ENCODE data around the gene AFAP1. TPM values are rescaled to one million over a fixed set of nuclear protein-coding genes. Genes with fewer than 3 reads are reported as not detected.

AFAP1 gene
- total RNA-seq, 5 donors from 2014 or later (not counting 1 experiment from before 2014, with no cell fraction given) = 4.8 to 34.8 (median 20.3) TPM

DNA sequence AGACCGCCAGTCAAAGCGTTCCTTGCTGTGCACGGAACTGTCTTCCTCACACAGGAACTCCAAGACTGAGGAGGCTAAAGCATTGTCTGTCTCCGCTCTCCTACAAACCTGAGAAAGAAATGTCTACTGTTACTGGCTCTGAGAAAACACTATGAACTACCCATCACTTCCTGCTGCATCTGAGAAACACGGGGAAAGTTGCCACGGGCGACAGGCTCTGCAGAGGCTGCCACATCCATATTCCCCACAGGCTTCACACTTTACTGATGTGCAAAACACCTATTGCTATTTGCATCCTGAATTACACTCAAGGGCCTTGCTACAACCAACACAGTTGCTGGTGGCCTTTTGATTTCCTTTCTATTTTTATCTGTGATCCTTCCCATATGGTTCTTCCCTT is 59.0 kb downstream of the AFAP1 start:
- H3K27ac Mint-ChIP-seq = no peak overlapping the region
- H3K9me3 Mint-ChIP-seq = no peaks in the 10 kb centered on the region
- no peaks in the 10 kb centered on the region for H3K9me3 ChIP-seq
- 50% methylated on average over 7 of the region's 7 CpGs for WGBS (ENCODE audit: insufficient coverage)
- H3K27ac ChIP-seq (ENCODE audit: low read length) = no peak overlapping the region
- H3K36me3 Mint-ChIP-seq = peaks cover 4% of the 10 kb centered on the region
- DNase-seq (no peak), ATAC-seq (replicated peaks in 1 of 4) (no peak)
- H3K4me1 ChIP-seq (ENCODE audit: control insufficient read depth in 1 of 2, extremely low read depth in 1 of 2, insufficient read depth in 2 of 2, low read length in 2 of 2) = peaks cover 0 to 25% of the 10 kb centered on the region in 2 experiments
- ChIA-PET POLR2A (no interaction called here), CTCF (no interaction called here)
- H3K27me3 ChIP-seq (replicated peaks in 1 of 2; ENCODE audit: control insufficient read depth in 2 of 2, extremely low read depth in 1 of 2, insufficient read depth in 2 of 2, low read length in 1 of 2) = no peaks in the 10 kb centered on the region
- H3K27me3 Mint-ChIP-seq = no peaks in the 10 kb centered on the region
- H3K4me3 ChIP-seq (ENCODE audit: control insufficient read depth in 1 of 2, extremely low read depth in 1 of 2, low read length in 1 of 2) = no peak overlapping the region
- no peak overlapping the region for H3K4me3 Mint-ChIP-seq
- no peaks in the 10 kb centered on the region for H3K36me3 ChIP-seq (ENCODE audit: control insufficient read depth in 2 of 2, extremely low read depth in 1 of 2, insufficient read depth in 1 of 2, low read length in 1 of 2)
- peaks cover 20 to 67% (median 37%) of the 10 kb centered on the region in 3 donors for H3K4me1 Mint-ChIP-seq

DNA sequence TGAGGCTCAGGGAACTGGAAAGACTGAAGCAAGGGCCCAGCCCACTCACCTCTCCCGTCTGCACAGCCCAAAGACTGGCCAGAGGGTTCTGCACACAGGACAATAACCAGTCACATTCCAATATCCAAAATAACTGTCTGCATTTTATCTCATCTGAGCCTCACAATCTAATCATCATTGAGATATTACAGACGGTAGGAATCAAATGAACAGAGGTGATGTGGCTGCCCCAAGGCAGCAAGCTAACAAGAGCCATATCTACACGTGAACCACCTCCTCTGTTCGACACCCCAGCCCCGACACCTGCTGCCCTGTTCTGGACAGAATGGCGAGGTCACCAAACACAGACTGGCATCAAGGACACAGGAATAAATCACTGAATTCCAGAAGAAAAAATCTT is 60.5 kb downstream of the AFAP1 start:
- Mint-ChIP-seq H3K36me3 (no peaks in the 10 kb centered on the region), H3K27me3 (no peaks in the 10 kb centered on the region), H3K4me3 (no peak overlapping the region), H3K4me1 (peaks cover 20 to 71% (median 39%) of the 10 kb centered on the region in 3 donors), H3K9me3 (no peaks in the 10 kb centered on the region), H3K27ac (no peak overlapping the region)
- ChIA-PET CTCF (no interaction called here), POLR2A (no interaction called here)
- Histone ChIP-seq H3K4me3 (ENCODE audit: control insufficient read depth in 1 of 2, extremely low read depth in 1 of 2, low read length in 1 of 2) (no peak overlapping the region), H3K27ac (ENCODE audit: low read length) (no peak overlapping the region), H3K9me3 (no peaks in the 10 kb centered on the region), H3K4me1 (ENCODE audit: control insufficient read depth in 1 of 2, extremely low read depth in 1 of 2, insufficient read depth in 2 of 2, low read length in 2 of 2) (peaks cover 0 to 27% of the 10 kb centered on the region in 2 experiments), H3K36me3 (ENCODE audit: control insufficient read depth in 2 of 2, extremely low read depth in 1 of 2, insufficient read depth in 1 of 2, low read length in 1 of 2) (no peaks in the 10 kb centered on the region), H3K27me3 (replicated peaks in 1 of 2; ENCODE audit: control insufficient read depth in 2 of 2, extremely low read depth in 1 of 2, insufficient read depth in 2 of 2, low read length in 1 of 2) (no peaks in the 10 kb centered on the region)
- no peak for ATAC-seq (replicated peaks in 1 of 4)
- DNase-seq = no peak
- 84% methylated on average over 6 of the region's 6 CpGs for WGBS (ENCODE audit: insufficient coverage)

DNA sequence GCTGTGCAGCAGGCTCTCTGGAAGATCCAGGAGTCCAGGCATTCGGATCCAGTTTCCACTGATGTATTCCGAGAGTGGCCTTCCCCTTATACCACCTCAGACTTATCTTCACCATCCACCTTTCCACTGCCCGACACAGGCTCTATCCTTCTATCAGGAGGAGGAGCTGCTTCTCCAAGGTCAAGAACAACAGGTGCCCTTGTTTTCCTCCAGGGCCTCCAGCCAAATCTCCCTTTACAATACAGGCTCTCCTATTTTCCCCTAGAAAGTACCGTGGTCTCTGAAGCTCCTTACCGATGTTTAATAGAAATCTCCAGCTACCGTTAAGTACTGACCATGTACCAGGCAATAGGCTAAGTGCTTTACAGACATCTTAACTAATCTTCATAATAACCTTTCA is 61.3 kb downstream of the AFAP1 start:
- no peak overlapping the region for H3K27ac ChIP-seq (ENCODE audit: low read length)
- H3K9me3 ChIP-seq = no peaks in the 10 kb centered on the region
- H3K4me1 Mint-ChIP-seq = peaks cover 20 to 73% (median 41%) of the 10 kb centered on the region in 3 donors
- ChIA-PET POLR2A (no interaction called here), CTCF (interaction anchor here in 1 of 2 donors (2.2 kb wide), 1 partner anchor 34 kb away, joined by 7 read pairs; no protein-coding TSS in a partner anchor)
- no peak overlapping the region for H3K4me3 Mint-ChIP-seq
- peaks cover 0 to 27% of the 10 kb centered on the region in 2 experiments for H3K4me1 ChIP-seq (ENCODE audit: control insufficient read depth in 1 of 2, extremely low read depth in 1 of 2, insufficient read depth in 2 of 2, low read length in 2 of 2)
- H3K36me3 Mint-ChIP-seq = no peaks in the 10 kb centered on the region
- no peak for ATAC-seq (replicated peaks in 1 of 4)
- no peaks in the 10 kb centered on the region for H3K27me3 Mint-ChIP-seq
- no peaks in the 10 kb centered on the region for H3K9me3 Mint-ChIP-seq
- no peak for DNase-seq
- no peaks in the 10 kb centered on the region for H3K27me3 ChIP-seq (replicated peaks in 1 of 2; ENCODE audit: control insufficient read depth in 2 of 2, extremely low read depth in 1 of 2, insufficient read depth in 2 of 2, low read length in 1 of 2)
- no peak overlapping the region for H3K4me3 ChIP-seq (ENCODE audit: control insufficient read depth in 1 of 2, extremely low read depth in 1 of 2, low read length in 1 of 2)
- H3K36me3 ChIP-seq (ENCODE audit: control insufficient read depth in 2 of 2, extremely low read depth in 1 of 2, insufficient read depth in 1 of 2, low read length in 1 of 2) = no peaks in the 10 kb centered on the region
- WGBS (ENCODE audit: insufficient coverage) = 87% methylated on average over 4 of the region's 6 CpGs
- peak overlapping the region; percentile 64 to 97 for H3K27ac Mint-ChIP-seq

DNA sequence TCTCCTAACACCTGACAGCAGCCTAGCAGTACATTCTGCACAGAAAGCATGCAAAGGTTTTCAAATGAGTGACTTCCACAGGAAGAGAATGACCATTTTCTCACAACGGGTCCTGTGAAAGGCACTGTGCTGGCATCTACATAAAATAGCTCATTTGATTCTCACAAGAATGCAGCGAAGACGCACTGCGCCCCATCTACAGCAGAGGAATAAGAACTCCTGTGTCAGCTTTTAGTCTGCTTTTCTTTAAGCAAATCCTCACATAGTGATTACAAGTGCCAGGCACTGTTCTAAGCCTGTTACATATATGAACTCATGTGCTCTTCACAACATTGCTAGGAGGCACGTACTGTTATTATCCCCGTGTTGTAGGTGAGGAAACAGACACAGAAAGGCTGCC is 62.5 kb downstream of the AFAP1 start:
- Histone ChIP-seq H3K4me1 (ENCODE audit: control insufficient read depth in 1 of 2, extremely low read depth in 1 of 2, insufficient read depth in 2 of 2, low read length in 2 of 2) (peaks cover 0 to 27% of the 10 kb centered on the region in 2 experiments), H3K4me3 (ENCODE audit: control insufficient read depth in 1 of 2, extremely low read depth in 1 of 2, low read length in 1 of 2) (no peak overlapping the region), H3K27ac (ENCODE audit: low read length) (peak overlapping the region; percentile 55), H3K27me3 (replicated peaks in 1 of 2; ENCODE audit: control insufficient read depth in 2 of 2, extremely low read depth in 1 of 2, insufficient read depth in 2 of 2, low read length in 1 of 2) (no peaks in the 10 kb centered on the region), H3K36me3 (ENCODE audit: control insufficient read depth in 2 of 2, extremely low read depth in 1 of 2, insufficient read depth in 1 of 2, low read length in 1 of 2) (no peaks in the 10 kb centered on the region), H3K9me3 (no peaks in the 10 kb centered on the region)
- ChIA-PET CTCF (interaction anchor here in 1 of 2 donors (0.7 to 2.2 kb wide), 7 partner anchors 13 to 75 kb away, joined by 3 to 11 read pairs (median 5); no protein-coding TSS in a partner anchor), POLR2A (interaction anchor here in 1 of 2 donors (0.6 kb wide), 1 partner anchor 106 kb away, joined by 5 read pairs; no protein-coding TSS in a partner anchor)
- H3K4me3 Mint-ChIP-seq = peak overlapping the region in 2 of 3 donors; percentile 15 to 72
- 76% methylated on average over 6 of the region's 6 CpGs for WGBS (ENCODE audit: insufficient coverage)
- ATAC-seq (replicated peaks in 1 of 4) (no peak), DNase-seq (no peak)
- H3K4me1 Mint-ChIP-seq = peaks cover 20 to 71% (median 41%) of the 10 kb centered on the region in 3 donors
- no peaks in the 10 kb centered on the region for H3K27me3 Mint-ChIP-seq
- peak overlapping the region; percentile 87 to 97 for H3K27ac Mint-ChIP-seq
- no peaks in the 10 kb centered on the region for H3K36me3 Mint-ChIP-seq
- no peaks in the 10 kb centered on the region for H3K9me3 Mint-ChIP-seq

DNA sequence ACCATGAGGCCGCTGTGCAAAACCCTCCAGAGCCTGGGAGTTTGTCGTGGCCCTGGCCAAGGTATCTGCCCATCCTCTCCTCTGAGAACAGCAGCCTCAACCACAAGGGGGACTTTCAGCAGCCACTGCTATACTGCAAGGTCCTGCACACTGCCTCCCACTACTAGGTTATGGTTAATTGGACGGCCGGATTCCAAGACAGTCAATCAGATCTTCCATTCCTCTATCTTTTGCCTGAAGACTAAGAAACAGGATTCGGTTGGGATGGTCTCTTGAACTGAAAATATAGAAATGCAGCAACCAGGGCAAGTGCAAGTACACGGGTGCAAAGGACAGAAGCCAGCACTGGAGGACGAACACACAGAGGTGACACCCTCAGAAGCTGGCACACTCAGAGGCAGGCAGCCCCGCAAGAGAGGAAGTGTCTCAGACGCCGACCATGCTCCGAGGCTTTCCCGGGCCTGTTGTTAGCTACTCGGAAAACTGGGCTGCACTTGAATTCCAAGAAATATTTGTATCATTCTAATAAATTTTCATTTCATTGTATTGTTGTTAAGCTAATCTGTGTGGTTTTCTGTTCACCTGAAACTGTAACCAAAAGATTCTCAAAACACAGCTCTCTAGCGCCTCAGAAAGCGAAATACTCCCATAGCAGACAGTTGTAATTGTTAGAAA is 63.3 kb downstream of the AFAP1 start:
- peaks cover 0 to 27% of the 10 kb centered on the region in 2 experiments for H3K4me1 ChIP-seq (ENCODE audit: control insufficient read depth in 1 of 2, extremely low read depth in 1 of 2, insufficient read depth in 2 of 2, low read length in 2 of 2)
- H3K36me3 ChIP-seq (ENCODE audit: control insufficient read depth in 2 of 2, extremely low read depth in 1 of 2, insufficient read depth in 1 of 2, low read length in 1 of 2) = no peaks in the 10 kb centered on the region
- no peaks in the 10 kb centered on the region for H3K9me3 ChIP-seq
- ChIA-PET POLR2A (interaction anchor here in 1 of 2 donors (0.6 kb wide), 2 partner anchors 106 to 345 kb away, joined by 5 to 6 read pairs; no protein-coding TSS in a partner anchor), CTCF (interaction anchor here in 1 of 2 donors (0.7 to 2.2 kb wide), 8 partner anchors 12 to 74 kb away, joined by 3 to 11 read pairs (median 5); no protein-coding TSS in a partner anchor)
- peaks cover 20 to 67% (median 40%) of the 10 kb centered on the region in 3 donors for H3K4me1 Mint-ChIP-seq
- peak in 10 of 35 experiments; percentile 11 to 53 (median 26) for DNase-seq
- peak overlapping the region; percentile 15 to 72 (median 45) for H3K4me3 Mint-ChIP-seq
- peak; percentile 79 to 93 (median 91) for ATAC-seq (replicated peaks in 1 of 4)
- H3K27me3 ChIP-seq (replicated peaks in 1 of 2; ENCODE audit: control insufficient read depth in 2 of 2, extremely low read depth in 1 of 2, insufficient read depth in 2 of 2, low read length in 1 of 2) = no peaks in the 10 kb centered on the region
- no peaks in the 10 kb centered on the region for H3K27me3 Mint-ChIP-seq
- H3K27ac Mint-ChIP-seq = peak overlapping the region; percentile 87 to 97
- H3K27ac ChIP-seq (ENCODE audit: low read length) = peak overlapping the region; percentile 55
- H3K36me3 Mint-ChIP-seq = peaks cover 3% of the 10 kb centered on the region
- H3K4me3 ChIP-seq (ENCODE audit: control insufficient read depth in 1 of 2, extremely low read depth in 1 of 2, low read length in 1 of 2) = no peak overlapping the region
- 47% methylated on average over 7 of the region's 15 CpGs for WGBS (ENCODE audit: insufficient coverage)
- no peaks in the 10 kb centered on the region for H3K9me3 Mint-ChIP-seq

DNA sequence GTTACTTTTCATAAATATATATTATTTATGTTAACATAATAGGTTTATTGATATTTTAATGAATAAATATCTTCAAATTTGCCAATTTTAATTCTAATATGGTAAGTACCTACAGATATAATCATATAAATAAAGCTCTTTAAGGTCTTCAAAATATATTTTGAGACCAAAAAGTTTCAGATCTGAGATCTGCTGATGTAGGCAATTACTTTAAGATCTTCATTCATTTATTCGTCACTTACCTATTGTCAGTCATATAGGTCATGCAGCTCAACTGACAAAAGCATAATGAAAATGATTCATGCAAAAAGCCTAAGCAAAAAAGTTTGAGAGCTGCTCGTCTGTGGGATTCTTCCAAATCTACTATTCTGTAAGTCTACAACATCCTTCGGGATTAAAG is 64.8 kb downstream of the AFAP1 start:
- Mint-ChIP-seq H3K4me3 (no peak overlapping the region), H3K27me3 (no peaks in the 10 kb centered on the region), H3K27ac (peak overlapping the region in 1 of 2 donors; percentile 65), H3K9me3 (no peaks in the 10 kb centered on the region), H3K36me3 (peaks cover 8% of the 10 kb centered on the region), H3K4me1 (peaks cover 13 to 55% (median 28%) of the 10 kb centered on the region in 3 donors)
- peaks cover 0 to 19% of the 10 kb centered on the region in 2 experiments for H3K4me1 ChIP-seq (ENCODE audit: control insufficient read depth in 1 of 2, extremely low read depth in 1 of 2, insufficient read depth in 2 of 2, low read length in 2 of 2)
- DNase-seq (no peak), ATAC-seq (replicated peaks in 1 of 4) (no peak)
- ChIA-PET CTCF (interaction anchor here in 1 of 2 donors (1.4 kb wide), 1 partner anchor 10 kb away, joined by 4 read pairs; no protein-coding TSS in a partner anchor), POLR2A (no interaction called here)
- H3K4me3 ChIP-seq (ENCODE audit: control insufficient read depth in 1 of 2, extremely low read depth in 1 of 2, low read length in 1 of 2) = no peak overlapping the region
- WGBS (ENCODE audit: insufficient coverage) = 100% methylated on average over 1 of the region's 3 CpGs
- H3K27ac ChIP-seq (ENCODE audit: low read length) = no peak overlapping the region
- no peaks in the 10 kb centered on the region for H3K27me3 ChIP-seq (replicated peaks in 1 of 2; ENCODE audit: control insufficient read depth in 2 of 2, extremely low read depth in 1 of 2, insufficient read depth in 2 of 2, low read length in 1 of 2)
- H3K36me3 ChIP-seq (ENCODE audit: control insufficient read depth in 2 of 2, extremely low read depth in 1 of 2, insufficient read depth in 1 of 2, low read length in 1 of 2) = no peaks in the 10 kb centered on the region
- H3K9me3 ChIP-seq = no peaks in the 10 kb centered on the region
